GM18517 (cell line): ENCODE measurements around the gene TRPM7.
"Not testable (repeated sequence)": the region's sequence is repeated elsewhere in the genome, so short reads cannot be mapped to it uniquely, and the experiment has no call there.

ENCODE experiments used
- ATAC-seq: cut with Tn5 transposase; IDR thresholded peaks from one replicate; pipeline ENCODE4 v1.9.1; 2021; ENCODE audit warnings: mild to moderate bottlenecking, moderate library complexity; ENCODE audit not compliant: unreplicated experiment

Gene TRPM7

DNA sequence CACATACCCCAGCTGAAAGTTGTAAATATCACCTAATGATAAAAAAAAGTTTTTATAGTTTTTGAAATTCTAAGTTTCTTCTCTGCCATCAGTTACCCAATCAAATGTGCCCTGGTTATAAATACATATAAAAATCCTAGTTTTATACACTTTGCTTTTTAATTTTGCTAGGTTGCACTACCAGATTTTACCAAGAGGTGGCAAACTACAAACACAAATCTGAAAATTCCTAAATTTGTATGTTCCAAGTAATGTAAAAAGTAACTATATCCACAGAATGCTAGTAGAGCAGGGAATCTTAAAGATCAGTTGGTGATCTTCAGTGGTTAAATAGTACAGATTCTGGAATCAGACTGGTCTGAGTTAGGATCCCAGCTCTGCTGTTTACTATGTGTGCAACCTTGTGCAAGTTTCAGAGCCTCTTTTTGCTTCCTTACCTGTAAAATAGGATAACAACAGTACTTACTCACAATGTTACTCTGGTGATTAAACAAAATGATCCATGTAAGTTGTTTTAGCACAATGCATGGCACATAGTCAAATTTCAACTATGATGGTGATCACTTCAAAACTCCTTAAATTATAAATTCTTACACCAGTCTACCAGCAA lies 11.0 kb downstream of the TRPM7 start:
- no peak for ATAC-seq

DNA sequence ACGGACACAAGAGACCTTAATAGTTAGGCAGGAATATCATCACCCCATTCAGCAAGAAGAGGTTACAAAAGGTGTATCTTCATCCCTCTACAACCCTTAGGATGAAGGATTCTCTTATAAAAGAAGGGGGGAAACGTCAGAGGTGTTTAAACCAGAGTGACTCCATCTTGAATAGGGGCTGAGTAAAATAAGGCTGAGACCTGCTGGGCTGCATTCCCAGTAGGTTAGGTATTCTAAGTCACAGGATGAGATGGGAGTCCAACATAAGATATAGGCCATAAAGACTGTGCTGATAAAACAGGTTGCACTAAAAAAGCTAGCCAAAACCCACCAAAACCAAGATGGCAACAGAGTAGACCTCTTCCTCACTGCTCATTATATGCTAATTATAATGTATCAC lies 16.5 kb downstream of the TRPM7 start:
- no peak for ATAC-seq

DNA sequence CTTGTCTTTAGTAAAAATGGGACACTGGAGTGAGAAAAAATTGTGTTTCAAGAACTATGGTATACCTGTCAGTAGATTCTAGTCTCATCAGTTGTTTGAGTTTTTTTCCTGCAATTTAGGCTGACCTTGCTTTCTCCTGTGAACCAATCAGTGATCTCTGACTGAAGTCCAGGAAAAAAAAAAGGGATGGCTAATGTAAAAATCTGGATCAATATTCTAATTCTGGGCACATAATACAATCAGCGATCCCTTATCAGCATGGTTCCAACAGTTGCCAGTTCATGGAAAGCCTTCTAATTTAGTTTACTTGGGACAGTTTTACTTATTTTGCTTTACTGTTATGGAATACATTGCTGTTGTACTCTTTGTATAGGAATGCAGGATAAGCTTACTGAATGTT lies 17.0 kb downstream of the TRPM7 start:
- ATAC-seq = no peak

DNA sequence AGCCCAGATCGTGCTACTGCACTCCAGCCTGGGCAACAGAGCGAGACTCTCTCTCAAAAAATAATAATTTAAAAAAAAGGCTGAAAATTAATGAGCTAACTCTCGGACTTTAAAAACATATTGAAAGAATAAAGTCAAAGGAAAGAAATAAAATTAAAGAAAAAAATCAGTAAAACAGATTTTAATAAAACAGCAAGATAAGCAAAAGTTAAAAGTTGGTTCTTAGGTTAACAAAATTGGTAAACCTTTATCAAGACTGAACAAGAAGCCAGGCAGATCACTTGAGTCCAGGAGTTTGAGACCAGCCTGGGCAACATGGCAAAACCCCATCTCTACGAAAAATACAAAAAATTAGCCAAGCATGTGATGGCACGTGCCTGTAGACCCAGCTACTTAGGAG lies 20.7 kb downstream of the TRPM7 start:
- no peak for ATAC-seq

DNA sequence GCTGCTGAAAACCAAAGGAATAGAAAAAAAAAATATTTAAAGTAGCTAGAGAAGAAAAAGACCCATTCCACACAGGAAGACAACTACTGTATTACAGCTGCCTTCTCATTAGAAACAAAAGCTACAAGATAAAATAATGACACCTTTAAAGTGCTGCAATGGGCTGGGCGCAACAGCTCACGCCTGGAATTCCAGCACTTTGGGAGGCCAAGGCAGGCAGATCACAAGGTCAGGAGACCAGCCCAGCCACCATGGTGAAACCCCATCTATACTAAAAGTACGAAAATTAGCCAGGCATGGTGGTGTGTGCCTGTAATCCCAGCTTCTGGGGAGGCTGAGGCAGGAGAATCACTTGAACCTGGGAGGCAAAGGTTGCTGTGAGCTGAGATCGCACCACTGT lies 31.0 kb downstream of the TRPM7 start:
- no peak for ATAC-seq

DNA sequence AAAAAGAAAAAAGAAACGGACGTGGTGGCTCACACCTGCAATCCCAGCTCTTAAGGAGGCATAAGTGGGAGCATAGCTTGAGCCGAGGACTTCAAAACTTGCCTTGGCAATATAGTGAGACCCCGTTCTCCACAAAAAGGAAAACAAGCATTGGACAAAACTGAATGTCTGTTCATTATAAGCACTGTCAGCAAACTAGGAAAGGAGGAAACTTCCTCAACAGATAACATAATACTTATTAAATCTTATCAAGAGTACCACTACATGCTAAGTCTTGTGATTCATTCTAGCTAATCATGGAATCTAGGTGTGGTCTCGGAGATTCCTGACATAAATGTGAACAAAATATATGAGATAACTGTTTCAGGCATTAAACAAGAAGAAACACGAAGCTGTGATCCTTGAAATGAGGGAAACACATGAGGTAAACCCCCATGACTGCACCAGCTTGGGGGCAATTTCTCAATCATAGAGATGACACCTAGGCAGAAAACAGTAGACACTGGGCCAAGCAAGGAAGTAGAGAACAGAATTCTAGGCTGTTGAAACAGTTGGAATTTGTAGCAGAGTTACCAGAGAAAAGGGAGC lies 33.3 kb downstream of the TRPM7 start:
- no peak for ATAC-seq

DNA sequence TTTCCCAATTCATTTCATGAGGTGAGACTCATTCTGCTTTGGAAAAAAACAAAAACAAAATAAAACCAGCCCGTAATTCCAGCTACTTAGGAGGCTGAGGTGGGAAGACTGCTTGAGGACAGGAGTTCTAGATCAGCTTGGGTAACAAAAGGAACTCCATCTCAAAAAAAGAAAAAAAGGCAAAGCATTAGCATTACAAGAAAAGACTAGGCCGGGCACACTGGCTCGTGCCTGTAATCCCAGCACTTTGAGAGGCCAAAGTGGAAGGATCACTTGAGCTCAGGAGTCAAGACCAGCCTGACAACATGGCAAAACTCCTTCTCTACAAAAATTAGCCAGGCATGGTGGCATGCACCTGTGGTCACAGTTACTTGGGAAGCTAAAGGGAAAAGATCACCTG lies 33.9 kb downstream of the TRPM7 start:
- ATAC-seq = no peak

DNA sequence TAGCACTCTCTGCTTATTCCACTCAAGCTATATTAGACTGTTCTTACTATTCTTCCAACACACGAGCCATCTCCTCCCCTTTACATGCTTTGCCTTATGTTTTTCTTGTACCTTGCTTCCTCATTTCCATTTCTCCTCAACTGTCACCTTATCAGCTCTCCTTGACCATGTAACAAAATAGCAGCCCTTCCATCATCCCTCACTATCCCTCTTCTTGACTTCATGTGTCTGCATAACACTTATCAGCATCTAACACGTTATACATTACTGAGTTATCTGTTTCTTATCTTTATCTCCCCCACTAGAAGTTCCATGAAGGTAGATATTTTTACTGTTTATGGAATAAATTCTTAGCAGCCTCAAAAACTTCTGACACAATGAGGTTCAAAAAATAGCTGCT lies 45.3 kb downstream of the TRPM7 start:
- ATAC-seq = no peak

DNA sequence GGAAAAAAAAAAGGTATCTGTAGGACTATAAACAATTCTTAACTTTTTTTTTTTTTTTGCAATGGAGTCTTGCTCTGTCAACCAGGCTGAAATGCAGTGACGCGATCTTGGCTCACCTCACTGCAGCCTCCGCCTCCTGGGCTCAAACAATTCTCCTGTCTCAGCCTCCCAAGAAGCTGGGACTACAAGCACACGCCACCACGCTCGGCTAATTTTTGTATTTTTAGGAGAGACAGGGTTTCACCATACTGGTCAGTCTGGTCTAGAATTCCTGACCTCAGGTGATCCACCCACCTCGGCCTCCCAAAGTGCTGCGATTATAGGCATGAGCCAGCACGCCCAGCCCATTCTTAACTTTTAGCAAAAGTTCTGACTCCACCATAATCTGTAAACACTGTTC lies 50.5 kb downstream of the TRPM7 start:
- ATAC-seq = no peak

DNA sequence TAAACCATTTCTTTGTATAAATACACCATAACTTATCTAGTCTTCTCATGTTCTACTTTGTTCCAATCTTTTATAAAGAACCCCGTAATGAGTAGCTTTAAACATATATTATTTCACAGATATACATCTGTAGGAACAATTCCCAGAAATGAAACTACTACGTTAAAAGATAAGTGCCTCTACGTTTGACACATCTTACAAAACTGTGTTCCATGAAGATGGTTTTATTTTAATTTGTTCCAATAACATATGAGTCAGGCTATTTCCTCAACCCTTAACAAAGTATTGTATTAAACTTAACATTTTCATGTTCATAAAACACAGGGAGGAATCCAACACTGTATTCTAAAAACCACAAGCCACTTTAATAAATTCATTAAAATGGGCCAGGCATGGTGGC lies 52.9 kb downstream of the TRPM7 start:
- no peak for ATAC-seq

DNA sequence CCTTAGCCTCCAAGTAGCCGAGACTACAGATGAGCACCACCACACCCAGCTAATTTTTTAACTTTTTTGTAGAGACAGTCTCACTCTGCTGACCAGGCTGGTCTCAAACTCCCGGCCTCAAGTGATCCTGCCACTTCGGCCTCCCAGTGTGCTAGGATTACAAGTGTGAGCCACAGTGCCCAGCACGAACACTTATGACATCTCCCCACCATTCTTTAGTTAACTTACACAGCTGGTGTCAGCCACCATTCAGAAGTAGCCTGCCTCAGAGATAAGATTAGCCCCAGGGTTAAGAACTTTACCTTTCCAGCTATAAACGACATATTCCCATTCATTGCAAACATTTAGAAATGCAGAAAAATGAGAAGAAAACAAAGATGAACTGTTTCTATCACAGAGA lies 58.2 kb downstream of the TRPM7 start:
- ATAC-seq = no peak

DNA sequence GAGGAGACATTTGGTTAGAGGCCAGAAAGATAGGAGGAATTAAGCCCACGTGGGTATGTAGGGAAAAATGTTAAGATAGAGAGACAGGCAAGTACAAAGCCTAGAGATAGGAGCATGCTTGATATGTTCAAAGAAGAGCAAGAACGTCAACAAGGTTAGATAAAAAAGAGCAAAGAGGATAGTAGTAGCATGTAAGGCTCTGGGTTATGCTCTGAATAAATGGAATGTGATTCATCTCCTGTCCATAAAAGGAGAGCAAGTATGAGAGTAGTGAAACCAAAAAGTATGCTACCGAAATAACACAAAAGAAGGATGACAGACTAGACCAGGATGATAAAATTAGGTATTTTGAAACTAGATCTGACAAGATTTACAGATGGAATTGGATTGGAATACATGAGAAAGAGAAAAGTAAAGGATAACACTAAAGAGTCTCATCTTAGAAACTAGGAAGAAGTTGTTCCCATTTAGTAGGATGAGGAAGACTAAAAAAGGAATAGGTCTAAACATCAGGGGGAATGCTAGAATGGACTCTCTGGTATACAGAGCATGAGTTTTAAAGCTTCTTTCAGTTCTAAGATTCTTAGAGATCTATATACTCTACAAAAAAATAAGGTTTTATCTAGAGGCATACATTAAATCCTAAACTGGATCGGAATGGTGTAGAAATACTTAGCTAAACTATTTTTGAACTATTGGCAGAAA lies 59.1 kb downstream of the TRPM7 start:
- no peak for ATAC-seq

DNA sequence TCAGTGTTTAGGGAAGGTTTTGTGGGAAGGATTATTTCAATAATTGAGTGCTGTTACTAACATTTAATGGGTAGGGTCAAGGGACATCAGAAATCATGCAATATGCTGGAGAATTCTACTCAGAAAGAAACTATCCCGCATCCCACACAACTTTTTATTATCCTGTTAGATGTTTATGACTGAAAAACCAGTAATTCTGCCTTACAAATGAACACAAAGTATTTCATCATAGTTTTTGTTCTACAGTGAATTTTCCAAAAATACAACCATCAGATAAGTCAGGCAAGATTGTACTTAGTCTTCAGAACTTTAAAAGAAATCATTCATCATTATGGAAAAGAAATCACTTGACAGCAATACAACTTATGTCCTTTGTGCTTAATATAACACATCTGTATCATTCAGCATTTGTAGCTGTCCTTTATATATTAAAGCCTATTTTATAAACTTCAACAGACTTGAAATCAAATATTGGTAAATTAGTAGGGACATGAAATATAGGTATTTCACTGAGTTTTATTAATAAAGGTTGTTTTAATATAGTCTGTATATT lies 61.9 kb downstream of the TRPM7 start:
- no peak for ATAC-seq

DNA sequence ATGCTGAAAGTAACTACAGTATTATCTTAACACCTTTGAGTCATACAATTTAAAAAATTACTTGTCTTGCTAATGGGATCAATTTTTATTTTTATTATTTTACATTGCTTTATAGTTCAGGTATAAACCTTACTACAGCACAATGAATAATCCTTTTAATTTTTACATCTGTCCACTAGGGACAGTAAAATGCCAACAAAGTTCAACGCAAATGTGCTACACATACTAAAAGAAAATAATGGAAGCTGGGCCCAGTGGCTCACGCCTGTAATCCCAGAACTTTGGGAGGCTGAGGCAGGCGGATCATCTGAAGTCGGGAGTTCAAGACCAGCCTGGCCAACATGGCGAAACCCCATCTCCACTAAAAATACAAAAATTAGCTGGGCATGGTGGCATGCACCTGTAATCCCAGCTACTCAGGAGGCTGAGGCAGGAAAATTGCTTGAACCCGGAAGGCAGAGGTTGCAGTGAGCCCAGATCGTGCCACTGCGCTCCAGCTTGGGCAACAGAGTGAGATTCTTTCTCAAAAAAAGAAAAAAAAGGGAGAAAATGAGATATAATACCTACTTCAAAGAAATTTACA lies 64.1 kb downstream of the TRPM7 start:
- not testable (repeated sequence) for ATAC-seq

DNA sequence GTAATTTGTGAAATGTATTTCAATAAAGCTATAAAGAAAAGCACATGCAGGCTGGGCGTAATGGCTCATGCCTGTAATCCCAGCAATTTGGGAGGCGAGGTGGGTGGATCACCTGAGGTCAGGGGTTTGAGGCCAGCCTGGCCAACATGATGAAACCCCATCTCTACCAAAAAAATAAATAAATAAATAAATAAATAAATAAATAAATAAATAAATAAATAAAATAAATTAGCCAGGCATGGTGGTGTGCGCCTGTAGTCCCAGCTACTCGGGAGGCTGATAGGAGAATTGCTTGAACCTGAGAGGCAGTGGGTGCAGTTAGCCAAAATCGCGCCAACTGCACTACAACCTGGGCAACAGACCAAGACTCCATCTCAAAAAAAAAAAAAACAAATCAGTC lies 69.6 kb downstream of the TRPM7 start:
- ATAC-seq = not testable (repeated sequence)

DNA sequence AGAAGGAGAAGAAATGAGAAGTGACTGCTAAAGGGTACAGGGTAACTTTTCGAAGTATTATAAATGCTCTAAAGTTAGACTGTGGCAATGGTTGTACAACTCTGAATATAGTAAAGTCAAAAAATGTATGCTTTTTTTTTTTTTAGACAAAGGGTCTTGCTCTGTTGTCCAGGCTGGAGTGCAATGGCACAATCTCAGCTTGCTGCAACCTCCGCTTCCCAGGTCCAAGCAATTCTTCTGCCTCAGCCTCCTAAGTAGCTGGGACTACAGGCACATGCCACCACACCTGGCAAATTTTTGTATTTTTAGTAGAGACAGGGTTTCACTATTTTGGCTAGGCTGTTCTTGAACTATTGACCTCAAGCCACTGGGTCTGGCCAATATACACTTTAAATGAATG lies 70.0 kb downstream of the TRPM7 start:
- not testable (repeated sequence) for ATAC-seq

DNA sequence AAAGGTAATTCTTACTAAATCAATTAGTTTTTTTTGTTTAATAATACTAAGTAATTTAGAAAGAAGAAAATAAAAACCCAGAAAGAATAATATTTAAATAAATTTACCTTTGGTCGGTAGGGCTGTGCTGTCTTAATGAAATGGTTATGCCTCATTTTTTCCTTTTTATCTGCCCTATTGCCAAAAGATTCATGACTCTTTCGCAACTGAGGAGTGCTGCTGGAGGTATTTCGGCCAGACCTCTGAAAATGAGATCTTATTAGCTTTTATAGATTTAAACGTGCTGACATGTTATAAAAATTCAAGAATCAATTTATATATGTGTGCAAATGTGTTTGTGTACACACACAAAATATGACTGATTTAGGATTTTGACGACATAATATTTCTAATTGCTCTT lies 73.0 kb downstream of the TRPM7 start:
- no peak for ATAC-seq

DNA sequence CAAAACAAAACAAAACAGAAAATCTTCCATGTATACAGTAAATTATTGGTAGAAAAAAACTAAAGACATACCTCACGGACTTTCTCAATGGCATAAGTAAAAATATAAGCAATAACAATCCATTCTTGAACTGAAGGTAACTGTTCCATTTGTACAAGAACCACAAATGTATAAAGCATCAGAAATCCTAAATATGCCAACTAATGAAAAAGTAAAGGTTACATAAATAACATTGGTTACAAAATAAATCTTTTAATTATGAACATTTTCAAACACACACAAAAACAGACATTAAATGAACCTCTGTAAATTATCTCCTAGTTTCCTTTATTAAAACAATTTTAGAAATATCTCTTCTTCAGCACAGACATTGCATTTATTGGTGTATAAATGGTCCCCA lies 79.5 kb downstream of the TRPM7 start:
- ATAC-seq = no peak

DNA sequence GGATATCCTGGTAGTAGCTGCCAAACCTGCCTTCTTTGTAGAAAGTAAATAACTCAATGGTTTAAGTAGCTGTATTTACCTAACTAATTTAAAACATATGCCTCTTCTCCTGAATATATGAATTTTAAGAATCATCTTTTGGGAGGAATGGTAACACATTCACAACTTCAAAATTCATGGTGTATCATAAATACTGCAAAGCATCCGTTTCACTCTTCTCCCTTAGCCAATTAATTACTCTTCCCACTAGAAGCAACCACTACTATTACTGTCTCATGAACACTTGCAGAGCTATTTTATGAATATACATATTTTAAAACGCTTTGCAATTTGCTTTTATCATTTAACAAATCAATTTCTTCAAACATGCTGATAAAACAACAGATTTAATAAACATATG lies 81.1 kb downstream of the TRPM7 start:
- ATAC-seq = no peak

DNA sequence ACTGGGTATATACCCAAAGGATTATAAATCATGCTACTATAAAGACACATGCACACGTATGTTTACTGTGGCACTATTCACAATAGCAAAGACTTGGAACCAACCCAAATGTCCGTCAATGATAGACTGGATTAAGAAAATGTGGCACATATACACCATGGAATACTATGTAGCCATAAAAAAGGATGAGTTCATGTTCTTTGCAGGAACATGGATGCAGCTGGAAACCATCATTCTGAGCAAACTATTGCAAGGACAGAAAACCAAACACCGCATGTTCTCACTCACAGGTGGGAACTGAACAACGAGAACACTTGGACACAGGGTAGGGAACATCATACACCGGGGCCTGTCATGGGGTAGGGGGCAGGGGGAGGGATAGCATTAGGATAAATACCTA lies 84.6 kb downstream of the TRPM7 start:
- not testable (repeated sequence) for ATAC-seq

DNA sequence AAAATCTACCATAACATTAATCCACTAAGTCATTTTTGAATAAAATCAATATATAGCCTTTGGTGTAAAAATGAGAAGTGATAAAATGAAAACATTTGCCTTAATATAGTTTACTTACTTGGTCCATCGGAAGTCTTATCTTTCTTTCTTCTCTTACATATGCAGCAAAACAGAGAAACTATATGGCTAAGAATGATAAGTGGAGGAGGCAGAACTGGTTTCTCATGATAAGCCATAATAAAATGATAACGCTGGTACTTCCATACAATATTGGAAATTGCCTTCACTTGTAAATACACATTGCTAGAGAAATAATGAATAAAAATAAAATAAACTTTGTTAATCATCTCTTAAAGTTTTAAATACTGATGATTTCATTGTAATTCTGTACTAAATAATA lies 92.3 kb downstream of the TRPM7 start:
- ATAC-seq = no peak

DNA sequence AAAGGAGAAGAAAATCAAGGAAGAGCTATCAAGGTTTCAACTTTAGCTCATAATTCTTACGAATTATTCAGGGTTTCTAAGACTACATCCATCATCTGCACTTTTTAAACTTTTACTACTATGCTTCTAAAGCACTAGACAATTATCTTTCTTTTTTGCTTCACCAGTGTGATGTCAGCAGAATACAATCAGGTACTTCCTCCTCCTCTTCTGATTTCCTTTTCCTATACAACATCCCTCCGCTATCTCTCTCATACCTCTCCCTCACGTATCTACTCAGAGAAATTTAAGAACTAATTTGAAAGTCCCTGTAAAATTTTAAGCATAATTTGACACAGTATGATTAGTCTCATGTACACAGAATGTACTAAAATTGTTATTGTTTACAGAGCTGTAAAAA lies 92.8 kb downstream of the TRPM7 start:
- no peak for ATAC-seq
